C1 segment of cervical spinal cord (tissue), 14 donors: ENCODE results near the gene MYH14.

Experiments used
- DNase-seq, 14 donors: peaks; one replicate each; lab custom pipeline; 2025; lab: John Stamatoyannopoulos, UW

The MYH14 gene

GRCh38 chr19:50359328-50359818 is 156.0 kb downstream of the MYH14 start:
- no peak for DNase-seq
